Kasumi-1 (cell line): ENCODE data around the gene HDAC10.

Source experiments
- DNase-seq, 2 experiments: peaks; one replicate each; lab custom pipeline; 2025; lab: John Stamatoyannopoulos, UW

Gene HDAC10

GRCh38 chr22:50236731-50237409 is 14.2 kb downstream of the HDAC10 start:
- DNase-seq: peak; percentile 42 to 50

GRCh38 chr22:50233223-50233622 is 17.8 kb downstream of the HDAC10 start:
- no peak for DNase-seq

GRCh38 chr22:50232481-50233151 is 18.4 kb downstream of the HDAC10 start:
- DNase-seq: no peak

GRCh38 chr22:50229370-50229769 is 21.7 kb downstream of the HDAC10 start:
- DNase-seq: no peak

DNA sequence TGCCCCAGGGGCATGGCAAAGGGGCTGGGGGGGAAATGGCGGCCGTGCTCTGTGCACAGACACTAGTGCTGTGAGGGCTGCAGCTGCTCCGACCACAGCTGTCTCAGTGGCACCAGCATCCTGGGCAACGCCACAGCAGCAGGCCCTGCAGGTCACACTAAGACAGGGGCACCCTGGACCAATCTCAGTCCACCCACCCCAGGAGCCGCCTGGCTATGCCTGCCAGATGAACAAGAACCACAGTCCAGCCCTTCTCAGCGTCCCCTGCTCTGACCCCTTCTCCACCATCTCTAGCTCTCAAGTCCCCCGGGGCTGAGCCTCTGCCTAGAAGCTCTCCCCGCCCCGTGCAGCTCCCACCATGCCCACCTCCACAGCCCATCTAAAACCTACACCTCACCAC is 22.7 kb downstream of the HDAC10 start:
- DNase-seq: no peak

- no peak for DNase-seq
These were observed 23.4 kb downstream of the HDAC10 start for GRCh38 chr22:50227579-50228215.

- DNase-seq: no peak
These were observed 24.2 kb downstream of the HDAC10 start for GRCh38 chr22:50226875-50227165.

DNA sequence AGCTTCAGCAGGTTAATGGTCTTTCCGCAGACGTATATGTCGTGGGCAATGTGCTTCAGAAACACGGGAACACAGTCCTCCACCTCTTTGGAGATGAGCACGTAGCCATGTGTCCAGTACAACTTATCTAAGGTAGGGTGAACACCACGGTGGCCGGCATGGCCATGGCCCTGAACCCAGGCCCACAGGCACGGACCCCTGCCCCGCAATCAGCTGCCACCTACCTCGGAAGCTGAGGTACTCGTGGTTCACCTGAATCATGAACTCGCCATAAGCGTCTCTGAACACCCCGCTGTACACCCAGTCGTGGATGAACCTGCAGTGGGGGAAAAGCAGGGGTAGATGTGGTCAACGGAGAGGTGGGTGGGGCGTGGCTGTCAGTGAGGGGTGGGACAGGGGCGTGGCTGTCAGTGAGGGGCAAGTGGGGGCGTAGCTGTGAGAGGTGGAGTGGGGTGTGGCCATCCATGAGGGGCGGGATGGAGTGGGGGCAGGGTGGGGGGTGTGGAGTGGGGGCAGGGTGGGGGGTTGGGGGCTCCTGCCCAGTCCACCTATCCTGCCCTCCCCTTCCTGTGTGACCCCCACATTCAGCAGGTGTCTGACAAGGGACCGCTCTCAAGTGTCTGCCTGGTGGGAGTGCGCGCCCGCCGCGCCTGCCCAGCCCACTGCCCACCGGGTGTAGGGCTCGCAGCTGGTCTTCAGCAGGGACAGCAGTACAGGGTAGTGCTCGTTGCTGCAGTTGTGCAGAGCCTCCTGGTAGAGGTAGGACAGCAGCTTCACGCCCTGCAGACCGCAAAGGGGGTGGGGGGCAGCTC is 24.8 kb downstream of the HDAC10 start:
- no peak for DNase-seq

DNA sequence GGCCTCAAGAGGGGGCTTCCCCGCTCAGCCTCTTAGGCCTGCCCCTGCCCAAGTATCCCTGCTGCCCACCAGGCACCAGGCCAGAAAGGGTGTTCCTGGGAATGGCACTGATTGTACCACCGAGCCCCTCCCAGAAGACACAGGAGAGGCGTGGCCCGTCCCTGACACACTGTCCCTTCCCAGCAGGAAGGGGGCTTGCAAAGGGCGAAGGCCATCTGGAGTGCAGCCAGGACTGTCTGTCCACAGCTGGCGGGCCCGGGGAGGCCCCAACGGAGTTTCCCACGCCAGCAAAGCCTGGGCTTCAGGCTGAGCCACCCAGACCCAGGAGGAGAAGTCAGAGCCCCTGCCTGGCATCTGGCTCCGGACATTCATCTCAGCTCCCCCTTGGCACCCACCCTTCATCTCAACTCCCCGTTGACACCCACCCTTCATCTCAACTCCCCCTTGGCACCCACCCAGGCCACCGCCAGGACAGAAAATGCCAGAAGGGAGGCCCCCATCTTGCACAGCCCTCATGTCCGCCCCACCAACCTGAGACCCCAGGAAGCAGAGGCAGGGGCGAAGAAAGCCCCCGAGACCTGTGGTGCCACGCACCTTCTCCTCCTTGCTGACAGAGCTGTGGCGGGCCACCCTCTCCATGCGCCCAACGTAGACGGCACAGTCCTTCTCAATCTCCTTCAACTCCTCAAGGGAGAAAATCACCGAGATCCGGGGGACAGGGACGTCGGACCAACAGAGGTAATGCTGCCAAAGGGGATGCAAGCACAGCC is 25.7 kb downstream of the HDAC10 start:
- no peak for DNase-seq

- no peak for DNase-seq
These were observed 27.0 kb downstream of the HDAC10 start for GRCh38 chr22:50224071-50224470.

GRCh38 chr22:50222508-50222907 is 28.6 kb downstream of the HDAC10 start:
- DNase-seq: no peak

- no peak for DNase-seq
These were observed 29.4 kb downstream of the HDAC10 start for GRCh38 chr22:50221410-50222300.

GRCh38 chr22:50220603-50221409 is 30.3 kb downstream of the HDAC10 start:
- DNase-seq: no peak

DNA sequence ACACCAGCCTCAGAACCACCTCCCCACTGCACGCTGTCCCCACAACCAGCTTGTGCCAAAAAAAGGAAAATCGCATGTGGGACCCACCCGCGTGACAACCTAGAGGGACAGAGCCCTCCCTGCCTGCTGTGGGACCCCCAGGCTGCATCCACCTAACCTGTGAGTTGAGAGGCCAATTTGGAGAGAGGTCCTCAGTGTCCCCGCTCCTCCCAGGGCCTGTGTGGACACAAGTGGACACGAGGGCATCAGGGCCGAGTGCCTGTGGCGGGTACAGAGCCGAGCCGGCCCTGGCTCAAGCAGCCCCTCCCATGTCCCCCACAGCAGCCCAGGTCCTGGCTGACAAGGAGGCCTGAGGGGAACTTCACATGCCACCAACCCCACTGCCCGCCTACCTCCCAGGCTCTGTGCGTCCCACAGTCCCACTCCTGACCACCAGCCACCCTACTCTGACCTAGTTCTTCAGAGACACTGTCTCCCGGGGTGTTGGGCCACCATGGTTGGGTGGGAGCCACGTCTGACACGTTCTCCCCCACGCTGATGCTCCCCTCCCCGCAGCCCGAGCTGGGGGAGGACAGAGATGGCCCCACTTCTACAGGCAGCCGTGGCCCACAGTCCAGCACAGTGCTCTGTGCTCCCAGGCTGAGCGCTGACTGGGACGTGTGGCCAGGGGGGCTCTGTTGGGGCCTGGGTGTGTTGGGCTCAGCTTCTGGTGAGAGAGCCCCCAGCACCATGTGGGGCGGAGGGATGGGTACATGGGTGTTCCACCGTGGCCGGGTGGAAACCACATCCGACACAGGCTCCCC is 31.1 kb downstream of the HDAC10 start:
- DNase-seq: no peak

GRCh38 chr22:50218996-50219727 is 31.9 kb downstream of the HDAC10 start:
- DNase-seq: peak; percentile 17 to 29

DNA sequence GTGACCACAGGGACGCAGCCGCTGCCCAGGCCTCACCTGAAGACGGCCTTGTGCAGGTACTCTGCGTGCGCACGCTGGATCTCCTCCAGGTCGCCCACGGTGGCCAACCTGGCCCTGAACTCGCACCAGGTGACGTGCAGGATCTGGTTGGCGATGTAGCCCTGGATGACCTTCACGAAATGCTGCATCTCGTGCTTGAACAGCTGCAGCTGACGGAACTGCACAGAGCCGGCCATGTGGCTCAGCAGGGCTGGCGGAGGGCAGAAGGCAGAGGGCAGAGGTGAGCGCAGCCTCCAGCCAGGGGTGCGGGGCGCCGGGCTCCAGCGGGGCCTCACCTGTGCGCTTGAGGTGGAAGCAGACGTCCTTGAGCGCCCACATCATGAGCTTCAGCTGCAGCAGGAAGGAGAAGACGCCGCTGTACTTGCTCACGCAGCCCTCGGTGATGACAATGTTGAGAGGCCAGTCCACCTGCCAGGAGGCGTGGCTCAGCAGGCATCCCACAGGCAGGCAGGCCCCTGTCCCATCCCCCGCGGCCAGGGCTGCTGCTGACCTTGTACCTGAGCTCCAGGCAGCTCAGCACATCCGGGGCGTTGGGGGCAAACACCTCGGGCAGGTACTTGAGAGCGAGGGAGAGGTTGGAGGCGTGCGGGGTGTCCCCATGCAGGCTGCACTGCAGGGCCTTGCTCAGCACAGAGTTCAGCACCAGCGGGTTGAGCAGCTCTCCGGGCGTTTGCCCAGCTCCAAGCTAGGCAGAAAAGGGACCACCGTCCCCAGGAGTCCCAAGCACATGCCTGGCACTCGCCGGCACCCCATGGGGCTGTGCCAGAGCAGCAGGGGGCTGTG is 32.7 kb downstream of the HDAC10 start:
- DNase-seq: no peak

- no peak for DNase-seq
These were observed 33.4 kb downstream of the HDAC10 start for GRCh38 chr22:50217543-50218152.
